Measurements from ENCODE around the gene EDARADD.
"Not testable (repeated sequence)": the region's sequence is repeated elsewhere in the genome, so short reads cannot be mapped to it uniquely, and the experiment has no call there.

EDARADD gene

DNA sequence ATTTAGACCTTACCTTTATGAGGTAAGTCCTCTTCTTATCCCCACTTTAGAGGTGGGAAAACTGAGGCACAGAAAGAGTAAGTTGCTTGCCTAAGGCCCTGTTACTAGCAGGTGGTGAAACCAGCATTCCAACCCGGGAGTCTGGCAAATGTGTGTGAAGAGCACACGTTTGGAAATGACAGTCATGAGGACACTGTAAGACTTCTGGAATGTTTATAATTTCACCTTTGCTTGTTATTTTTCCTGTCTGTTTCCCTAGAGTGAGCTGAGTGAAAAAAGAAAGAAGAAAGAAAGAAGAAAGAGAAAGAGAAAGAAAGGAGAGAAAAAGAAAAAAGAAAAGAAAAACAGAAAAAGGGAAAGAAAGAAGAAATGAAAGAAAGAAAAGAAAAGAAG, 108.5 kb downstream of the EDARADD start:
- Histone ChIP-seq H4K12ac (ENCODE audit: low read depth, low read length) (no peak overlapping the region), H3K4ac (ENCODE audit: low read depth, low read length) (no peak overlapping the region), H4K8ac (ENCODE audit: low read depth, low read length) (no peak overlapping the region), H3K23ac (ENCODE audit: low read length) (no peak overlapping the region), H4K91ac (ENCODE audit: low read depth, low read length) (peak overlapping the region; percentile 32), H3K27ac (ENCODE audit: low read depth, low read length) (peak overlapping the region; percentile 89), H3K36me3 (ENCODE audit: control insufficient read depth in 1 of 2, insufficient read depth in 2 of 2, low read length in 2 of 2) (no peaks in the 10 kb centered on the region), H2BK5ac (ENCODE audit: low read depth, low read length, poor library complexity) (no peak overlapping the region), H3K18ac (ENCODE audit: low read length) (no peak overlapping the region), H2AK5ac (ENCODE audit: low read length) (no peak overlapping the region), H3K27me3 (ENCODE audit: insufficient read depth, low read length) (no peaks in the 10 kb centered on the region), H3K14ac (ENCODE audit: low read length) (no peak overlapping the region), H3K4me3 (ENCODE audit: low read depth, low read length) (no peak overlapping the region), H3K4me1 (ENCODE audit: control insufficient read depth in 1 of 2, insufficient read depth in 2 of 2, low read length in 2 of 2) (peaks cover 5% of the 10 kb centered on the region in 2 experiments), H3K4me2 (ENCODE audit: low read length) (no peak overlapping the region), H3K9me3 (ENCODE audit: insufficient read depth, low read depth, low read length) (no peaks in the 10 kb centered on the region), H3K9ac (ENCODE audit: low read length) (no peak overlapping the region), H3K79me2 (ENCODE audit: control insufficient read depth, insufficient read depth, low read length, poor library complexity) (peaks cover 4% of the 10 kb centered on the region), H2AFZ (ENCODE audit: insufficient read depth, low read length, poor library complexity) (no peak overlapping the region), H2BK120ac (ENCODE audit: insufficient read depth, low read length, poor library complexity) (no peak overlapping the region), H2BK12ac (ENCODE audit: low read length) (no peak overlapping the region), H3K79me1 (ENCODE audit: low read length) (peaks cover 8% of the 10 kb centered on the region)
- DNase-seq, result peak; percentile 89 to 93
- no CpG with 5 or more reads among the region's 2 CpGs for whole genome bisulfite sequencing (ENCODE audit: extremely low coverage, insufficient coverage, insufficient read length)

DNA sequence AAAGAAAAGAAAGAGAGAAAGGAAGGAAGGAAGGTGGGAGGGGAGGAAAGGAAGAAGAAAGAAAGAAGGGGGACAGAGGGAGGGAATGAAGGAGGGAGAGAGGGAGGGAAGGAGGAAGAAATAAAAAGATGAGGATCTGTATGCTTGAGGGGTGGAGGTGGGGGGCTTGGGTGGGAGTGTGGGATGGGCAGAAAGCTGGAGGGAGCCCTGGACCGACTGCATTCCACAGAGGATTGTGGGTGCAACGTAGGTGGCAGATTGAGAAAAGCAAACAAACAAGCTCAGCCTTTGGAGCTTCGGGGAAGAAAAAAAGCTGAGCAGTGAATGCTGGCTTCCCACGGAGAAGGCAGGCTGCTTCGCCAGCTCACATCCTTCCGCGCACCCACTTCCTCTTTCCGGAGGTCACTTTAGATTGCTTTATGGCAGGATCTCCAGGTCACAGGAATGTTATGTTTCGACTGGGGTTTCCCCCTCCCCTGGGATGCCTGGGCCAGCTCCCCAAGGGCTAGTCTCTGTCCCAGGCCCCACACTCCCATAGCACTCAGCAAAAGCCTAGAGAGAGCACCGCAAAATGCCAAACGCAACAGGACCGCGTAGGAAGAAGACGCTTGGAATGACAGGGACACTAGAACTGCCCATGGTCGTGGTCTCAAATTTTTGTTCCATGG, 109.0 kb downstream of the EDARADD start:
- no CpG with 5 or more reads among the region's 15 CpGs for WGBS (ENCODE audit: extremely low coverage, insufficient coverage, insufficient read length)

DNA sequence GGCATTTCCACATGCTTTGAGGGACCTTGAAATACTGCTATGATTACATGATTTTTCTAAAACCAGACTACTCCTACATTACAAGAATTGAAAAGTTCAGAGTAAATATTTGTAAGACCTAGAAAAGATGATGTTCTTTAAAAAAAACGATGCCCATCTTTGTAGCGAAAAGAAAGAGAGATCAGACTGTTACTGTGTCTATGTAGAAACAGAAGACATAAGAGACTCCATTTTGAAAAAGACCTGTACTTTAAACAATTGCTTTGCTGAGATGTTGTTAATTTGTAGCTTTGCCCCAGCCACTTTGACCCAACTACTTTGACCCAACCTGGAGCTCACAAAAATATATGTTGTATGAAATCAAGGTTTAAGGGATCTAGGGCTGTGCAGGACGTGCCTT, 110.3 kb downstream of the EDARADD start:
- H3K9ac ChIP-seq (ENCODE audit: low read length); H3K27ac ChIP-seq (ENCODE audit: low read depth, low read length); H3K9me3 ChIP-seq (ENCODE audit: insufficient read depth, low read depth, low read length); DNase-seq; H2BK5ac ChIP-seq (ENCODE audit: low read depth, low read length, poor library complexity); H3K4me1 ChIP-seq (ENCODE audit: control insufficient read depth in 1 of 2, insufficient read depth in 2 of 2, low read length in 2 of 2); H4K8ac ChIP-seq (ENCODE audit: low read depth, low read length); H2BK12ac ChIP-seq (ENCODE audit: low read length); H3K79me1 ChIP-seq (ENCODE audit: low read length); H4K12ac ChIP-seq (ENCODE audit: low read depth, low read length); H3K18ac ChIP-seq (ENCODE audit: low read length); H3K36me3 ChIP-seq (ENCODE audit: control insufficient read depth in 1 of 2, insufficient read depth in 2 of 2, low read length in 2 of 2); H3K14ac ChIP-seq (ENCODE audit: low read length); H4K91ac ChIP-seq (ENCODE audit: low read depth, low read length); H3K23ac ChIP-seq (ENCODE audit: low read length); H2AK5ac ChIP-seq (ENCODE audit: low read length); H2BK120ac ChIP-seq (ENCODE audit: insufficient read depth, low read length, poor library complexity); H3K27me3 ChIP-seq (ENCODE audit: insufficient read depth, low read length); H3K4me2 ChIP-seq (ENCODE audit: low read length); H3K4me3 ChIP-seq (ENCODE audit: low read depth, low read length); H2AFZ ChIP-seq (ENCODE audit: insufficient read depth, low read length, poor library complexity); H3K79me2 ChIP-seq (ENCODE audit: control insufficient read depth, insufficient read depth, low read length, poor library complexity); H3K4ac ChIP-seq (ENCODE audit: low read depth, low read length): not testable (repeated sequence)
- no CpG with 5 or more reads among the region's 3 CpGs for WGBS (ENCODE audit: extremely low coverage, insufficient coverage, insufficient read length)

More for the DNA sequence above, 109.0 kb downstream of the EDARADD start:
- Histone ChIP-seq H3K4me1 (ENCODE audit: control insufficient read depth in 1 of 2, insufficient read depth in 2 of 2, low read length in 2 of 2) (peaks cover 5% of the 10 kb centered on the region in 2 experiments), H4K91ac (ENCODE audit: low read depth, low read length) (peak overlapping the region; percentile 92), H2BK12ac (ENCODE audit: low read length) (peak overlapping the region; percentile 69), H4K12ac (ENCODE audit: low read depth, low read length) (peak overlapping the region; percentile 23), H2BK120ac (ENCODE audit: insufficient read depth, low read length, poor library complexity) (peak overlapping the region; percentile 86), H2BK5ac (ENCODE audit: low read depth, low read length, poor library complexity) (peak overlapping the region; percentile 73), H3K27ac (ENCODE audit: low read depth, low read length) (peak overlapping the region; percentile 89), H3K18ac (ENCODE audit: low read length) (peak overlapping the region; percentile 63), H2AFZ (ENCODE audit: insufficient read depth, low read length, poor library complexity) (peak overlapping the region; percentile 51), H4K8ac (ENCODE audit: low read depth, low read length) (peak overlapping the region; percentile 86), H3K14ac (ENCODE audit: low read length) (peak overlapping the region; percentile 74), H3K4me2 (ENCODE audit: low read length) (peak overlapping the region; percentile 45), H3K27me3 (ENCODE audit: insufficient read depth, low read length) (no peaks in the 10 kb centered on the region), H3K23ac (ENCODE audit: low read length) (no peak overlapping the region), H3K36me3 (ENCODE audit: control insufficient read depth in 1 of 2, insufficient read depth in 2 of 2, low read length in 2 of 2) (no peaks in the 10 kb centered on the region), H3K79me1 (ENCODE audit: low read length) (peaks cover 8% of the 10 kb centered on the region), H3K4me3 (ENCODE audit: low read depth, low read length) (no peak overlapping the region), H3K79me2 (ENCODE audit: control insufficient read depth, insufficient read depth, low read length, poor library complexity) (peaks cover 4% of the 10 kb centered on the region), H3K9me3 (ENCODE audit: insufficient read depth, low read depth, low read length) (no peaks in the 10 kb centered on the region), H3K4ac (ENCODE audit: low read depth, low read length) (peak overlapping the region; percentile 29), H2AK5ac (ENCODE audit: low read length) (no peak overlapping the region), H3K9ac (ENCODE audit: low read length) (no peak overlapping the region)
- peak; percentile 81 to 86 for DNase-seq

DNA sequence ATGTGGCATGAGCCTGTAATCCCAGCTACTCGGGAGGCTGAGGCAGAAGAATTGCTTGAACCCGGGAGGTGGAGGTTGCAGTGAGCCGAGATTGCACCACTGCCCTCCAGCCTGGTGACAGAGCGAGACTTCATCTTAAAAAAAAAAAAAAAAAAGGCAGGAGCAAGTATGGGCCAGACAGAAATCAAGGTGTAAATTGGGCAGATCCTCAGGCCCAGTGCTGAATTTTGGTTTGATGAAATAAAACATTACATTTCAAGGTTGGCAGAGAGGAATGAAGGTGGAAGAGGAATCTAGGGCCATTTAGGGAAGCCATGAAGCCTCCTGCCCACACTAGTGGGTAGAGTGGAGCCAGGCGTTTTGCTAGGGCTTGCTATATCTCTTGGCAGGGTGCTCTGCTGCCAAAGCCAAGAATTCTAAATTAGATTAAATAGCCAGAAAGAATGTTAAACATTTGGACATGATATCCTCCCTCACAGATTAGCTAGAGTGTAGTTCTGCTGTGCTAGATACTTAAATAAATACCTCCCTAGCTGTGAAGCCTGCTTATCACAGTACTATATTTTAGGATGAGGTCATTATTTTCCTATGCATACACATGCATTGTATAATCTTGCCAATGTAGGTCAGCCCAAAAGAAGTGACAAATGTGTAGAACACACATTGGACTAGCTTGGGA, 113.1 kb downstream of the EDARADD start:
- no peak overlapping the region for H3K4me2 ChIP-seq (ENCODE audit: low read length)
- WGBS (ENCODE audit: extremely low coverage, insufficient coverage, insufficient read length), result no CpG with 5 or more reads among the region's 5 CpGs
- no peak overlapping the region for H2AK5ac ChIP-seq (ENCODE audit: low read length)
- H3K79me2 ChIP-seq (ENCODE audit: control insufficient read depth, insufficient read depth, low read length, poor library complexity), result peaks cover 4% of the 10 kb centered on the region
- H3K79me1 ChIP-seq (ENCODE audit: low read length), result peaks cover 8% of the 10 kb centered on the region
- peaks cover 5% of the 10 kb centered on the region in 2 experiments for H3K4me1 ChIP-seq (ENCODE audit: control insufficient read depth in 1 of 2, insufficient read depth in 2 of 2, low read length in 2 of 2)
- H3K4ac ChIP-seq (ENCODE audit: low read depth, low read length), result no peak overlapping the region
- no peak overlapping the region for H4K12ac ChIP-seq (ENCODE audit: low read depth, low read length)
- no peak overlapping the region for H3K14ac ChIP-seq (ENCODE audit: low read length)
- H3K9ac ChIP-seq (ENCODE audit: low read length), result peak overlapping the region; percentile 77
- H3K36me3 ChIP-seq (ENCODE audit: control insufficient read depth in 1 of 2, insufficient read depth in 2 of 2, low read length in 2 of 2), result no peaks in the 10 kb centered on the region
- H3K4me3 ChIP-seq (ENCODE audit: low read depth, low read length), result no peak overlapping the region
- no peak overlapping the region for H2BK12ac ChIP-seq (ENCODE audit: low read length)
- H4K8ac ChIP-seq (ENCODE audit: low read depth, low read length), result no peak overlapping the region
- H3K27ac ChIP-seq (ENCODE audit: low read depth, low read length), result no peak overlapping the region
- peak overlapping the region; percentile 14 for H4K91ac ChIP-seq (ENCODE audit: low read depth, low read length)
- H3K23ac ChIP-seq (ENCODE audit: low read length), result no peak overlapping the region
- no peak overlapping the region for H2AFZ ChIP-seq (ENCODE audit: insufficient read depth, low read length, poor library complexity)
- DNase-seq, result no peak
- no peak overlapping the region for H2BK5ac ChIP-seq (ENCODE audit: low read depth, low read length, poor library complexity)
- no peaks in the 10 kb centered on the region for H3K27me3 ChIP-seq (ENCODE audit: insufficient read depth, low read length)
- no peaks in the 10 kb centered on the region for H3K9me3 ChIP-seq (ENCODE audit: insufficient read depth, low read depth, low read length)
- no peak overlapping the region for H3K18ac ChIP-seq (ENCODE audit: low read length)
- H2BK120ac ChIP-seq (ENCODE audit: insufficient read depth, low read length, poor library complexity), result no peak overlapping the region
